Testis (tissue), 3 donors: ENCODE measurements around the gene CAMTA1. TPM values are rescaled to one million over a fixed set of nuclear protein-coding genes. Genes with fewer than 3 reads are reported as not detected.

ENCODE experiments used
- DNase-seq: peaks from one replicate; pipeline ENCODE4 v3.0.0-alpha.2; 2019
- H3K27ac ChIP-seq, 2 donors: fragments of 200-600 bp; sonication (generic); one replicate each; pipeline ENCODE4 v1.5.1; 2019
- H3K27me3 ChIP-seq: fragments of 200-600 bp; sonication (generic); one replicate; pipeline ENCODE4 v1.5.1; 2019
- H3K36me3 ChIP-seq: fragments of 200-600 bp; sonication (generic); one replicate; pipeline ENCODE4 v1.5.1; 2017; ENCODE audit warnings: low read depth; ENCODE audit errors: missing control alignments
- H3K4me1 ChIP-seq: fragments of 200-600 bp; sonication (generic); one replicate; pipeline ENCODE4 v1.5.1; 2019
- H3K4me3 ChIP-seq, 2 donors: fragments of 200-600 bp; sonication (generic); one replicate each; pipeline ENCODE4 v1.5.1; 2017 to 2019
- H3K9me3 ChIP-seq: fragments of 200-600 bp; sonication (generic); one replicate; pipeline ENCODE4 v1.5.1; 2017
- POLR2A ChIP-seq: fragments of 450-650 bp; IDR thresholded peaks from one replicate; pipeline ENCODE4 v1.6.1; 2017; ENCODE audit warnings: antibody characterized with exemption, mild to moderate bottlenecking, moderate library complexity
- WGBS, 2 donors: methylation state at CpG; one replicate each; pipeline ENCODE4 v1.1.5; 2018; 5-methylcytosine and 5-hydroxymethylcytosine counted together
- intact Hi-C: fragments of 100-400 bp; cut with DNase I; formaldehyde crosslinking; loops from one replicate; pipeline ENCODE4 v1.15.1; 2023; ENCODE audit warnings: low total_unique reads
- polyA plus RNA-seq: library from polyadenylated mRNA; stranded (reverse); fragments of 350-450 nt; fragmentation: Illumina TruSeq; extraction: RNeasy Lipid Tissue Mini Kit (QIAGEN cat#74804); gene quantifications from one replicate; pipeline ENCODE4 v1.2.3, GENCODE V29; 2014; ENCODE audit warnings: low read depth, low replicate concordance; ENCODE audit not compliant: insufficient read depth
- total RNA-seq, 2 donors: library from RNA; depleted of rRNA; stranded (reverse); fragments of >200 nt; gene quantifications; one replicate each; pipeline ENCODE4 v1.2.3, GENCODE V29; 2016
- TF ChIP-seq, protein P1 (sequence below), 3 experiments: fragments of 450-650 bp in 2 of 3; fragments of 200-600 bp in 1 of 3; sonication (generic) in 1 of 3; IDR thresholded peaks; one replicate each; pipeline ENCODE4 v1.5.1; 2016 to 2019; ENCODE audit warnings: antibody characterized with exemption in 3 of 3, mild to moderate bottlenecking in 2 of 3, moderate library complexity in 1 of 3

Gene CAMTA1
- total and polyA plus RNA-seq, 3 donors from 2014 or later, result 116 to 158 (median 119) TPM

DNA sequence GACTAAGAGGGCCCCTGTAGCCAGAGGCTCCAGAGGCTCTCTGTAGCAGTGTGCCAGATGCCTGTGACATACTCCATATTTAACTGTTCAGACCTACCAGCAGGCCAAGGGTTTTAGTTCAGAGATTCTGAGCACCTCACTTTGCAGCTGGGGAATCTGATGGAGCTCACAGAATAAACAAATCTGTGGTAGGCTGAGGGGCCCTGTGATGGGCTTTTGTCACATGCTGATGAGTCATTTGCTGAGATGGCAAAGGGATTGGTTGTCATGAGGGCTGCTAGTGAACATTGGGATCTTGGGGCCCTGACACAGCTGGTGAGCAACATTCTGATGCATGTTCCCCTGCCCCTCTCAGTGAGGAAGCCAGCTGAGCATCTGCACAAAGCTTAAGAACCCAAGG lies 482.2 kb downstream of the CAMTA1 start:
- no peak for TF ChIP-seq POLR2A
- TF ChIP-seq, protein P1, sequence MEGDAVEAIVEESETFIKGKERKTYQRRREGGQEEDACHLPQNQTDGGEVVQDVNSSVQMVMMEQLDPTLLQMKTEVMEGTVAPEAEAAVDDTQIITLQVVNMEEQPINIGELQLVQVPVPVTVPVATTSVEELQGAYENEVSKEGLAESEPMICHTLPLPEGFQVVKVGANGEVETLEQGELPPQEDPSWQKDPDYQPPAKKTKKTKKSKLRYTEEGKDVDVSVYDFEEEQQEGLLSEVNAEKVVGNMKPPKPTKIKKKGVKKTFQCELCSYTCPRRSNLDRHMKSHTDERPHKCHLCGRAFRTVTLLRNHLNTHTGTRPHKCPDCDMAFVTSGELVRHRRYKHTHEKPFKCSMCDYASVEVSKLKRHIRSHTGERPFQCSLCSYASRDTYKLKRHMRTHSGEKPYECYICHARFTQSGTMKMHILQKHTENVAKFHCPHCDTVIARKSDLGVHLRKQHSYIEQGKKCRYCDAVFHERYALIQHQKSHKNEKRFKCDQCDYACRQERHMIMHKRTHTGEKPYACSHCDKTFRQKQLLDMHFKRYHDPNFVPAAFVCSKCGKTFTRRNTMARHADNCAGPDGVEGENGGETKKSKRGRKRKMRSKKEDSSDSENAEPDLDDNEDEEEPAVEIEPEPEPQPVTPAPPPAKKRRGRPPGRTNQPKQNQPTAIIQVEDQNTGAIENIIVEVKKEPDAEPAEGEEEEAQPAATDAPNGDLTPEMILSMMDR (IDR thresholded peaks at IDR 0.05), result no peak
- no peaks in the 10 kb centered on the region for H3K36me3 ChIP-seq
- H3K9me3 ChIP-seq, result no peaks in the 10 kb centered on the region
- H3K27me3 ChIP-seq, result peaks cover 3% of the 10 kb centered on the region
- intact Hi-C loops, result no loop called here
- no peak for DNase-seq
- no peak overlapping the region for H3K4me3 ChIP-seq
- H3K27ac ChIP-seq, result no peak overlapping the region
- no peaks in the 10 kb centered on the region for H3K4me1 ChIP-seq

- H3K36me3 ChIP-seq, result no peaks in the 10 kb centered on the region
- H3K9me3 ChIP-seq, result no peaks in the 10 kb centered on the region
- DNase-seq, result no peak
- H3K4me3 ChIP-seq, result no peak overlapping the region
- intact Hi-C loops, result no loop called here
- peaks cover 3% of the 10 kb centered on the region for H3K27me3 ChIP-seq
- no peaks in the 10 kb centered on the region for H3K4me1 ChIP-seq
- H3K27ac ChIP-seq, result no peak overlapping the region
- TF ChIP-seq, protein P1 (IDR thresholded peaks at IDR 0.05), result no peak
- TF ChIP-seq POLR2A, result no peak
Observed at GRCh38 chr1:7268983-7269382, 483.7 kb downstream of the CAMTA1 start.

GRCh38 chr1:7269525-7269924 lies 484.3 kb downstream of the CAMTA1 start:
- no peak for DNase-seq
- intact Hi-C loops, result no loop called here
- 92 to 100% methylated on average over 1 of the region's 1 CpG for WGBS, 2 donors
- peaks cover 3% of the 10 kb centered on the region for H3K27me3 ChIP-seq
- H3K9me3 ChIP-seq, result no peaks in the 10 kb centered on the region
- H3K36me3 ChIP-seq, result no peaks in the 10 kb centered on the region
- TF ChIP-seq POLR2A, result no peak
- TF ChIP-seq, protein P1 (IDR thresholded peaks at IDR 0.05), result no peak
- no peaks in the 10 kb centered on the region for H3K4me1 ChIP-seq
- no peak overlapping the region for H3K27ac ChIP-seq
- H3K4me3 ChIP-seq, result no peak overlapping the region

GRCh38 chr1:7274256-7274655 lies 489.0 kb downstream of the CAMTA1 start:
- no peak for DNase-seq
- Histone ChIP-seq H3K4me1 (no peaks in the 10 kb centered on the region), H3K27ac (no peak overlapping the region), H3K36me3 (no peaks in the 10 kb centered on the region), H3K27me3 (peaks cover 3% of the 10 kb centered on the region), H3K9me3 (no peaks in the 10 kb centered on the region), H3K4me3 (no peak overlapping the region)
- 79 to 85% methylated on average over 3 of the region's 3 CpGs for WGBS, 2 donors
- intact Hi-C loops, result no loop called here
- TF ChIP-seq, protein P1 (IDR thresholded peaks at IDR 0.05), result no peak
- TF ChIP-seq POLR2A, result no peak

- Histone ChIP-seq H3K27ac (no peak overlapping the region), H3K9me3 (no peaks in the 10 kb centered on the region), H3K4me3 (no peak overlapping the region), H3K27me3 (no peaks in the 10 kb centered on the region), H3K36me3 (no peaks in the 10 kb centered on the region), H3K4me1 (no peaks in the 10 kb centered on the region)
- TF ChIP-seq POLR2A, result no peak
- TF ChIP-seq, protein P1 (IDR thresholded peaks at IDR 0.05), result no peak
- intact Hi-C loops, result no loop called here
- no peak for DNase-seq
- 85 to 91% methylated on average over 2 of the region's 2 CpGs for WGBS, 2 donors
Observed at GRCh38 chr1:7278045-7278444, 492.8 kb downstream of the CAMTA1 start.
